Measurements from ENCODE around the gene ELMO1. TPM values are rescaled to one million over a fixed set of nuclear protein-coding genes. Genes with fewer than 3 reads are reported as not detected.

ELMO1 gene
- total RNA-seq, 2 donors from 2014 or later, result 10.9 to 56.0 TPM

DNA sequence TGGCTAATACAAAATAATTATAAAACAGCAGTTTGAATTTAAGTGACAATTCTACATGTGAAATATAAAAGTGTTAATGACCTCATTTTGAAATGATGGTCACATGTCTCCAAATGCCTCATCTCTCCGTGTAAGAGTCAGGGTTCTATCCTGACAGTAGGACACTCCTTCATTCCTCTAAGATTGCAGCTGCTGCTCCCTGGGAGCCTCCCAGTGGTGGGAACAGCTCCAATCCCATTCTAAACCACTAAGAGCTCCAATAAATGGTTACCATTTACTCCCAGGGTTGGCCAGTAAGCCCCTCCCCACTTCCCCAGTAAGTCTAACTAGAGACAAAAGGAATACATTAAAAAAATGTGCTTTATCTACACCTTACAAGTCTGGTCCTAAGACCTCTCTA lies 379.8 kb downstream of the ELMO1 start:
- intact Hi-C loops (cut with DNase I), result no loop called here

DNA sequence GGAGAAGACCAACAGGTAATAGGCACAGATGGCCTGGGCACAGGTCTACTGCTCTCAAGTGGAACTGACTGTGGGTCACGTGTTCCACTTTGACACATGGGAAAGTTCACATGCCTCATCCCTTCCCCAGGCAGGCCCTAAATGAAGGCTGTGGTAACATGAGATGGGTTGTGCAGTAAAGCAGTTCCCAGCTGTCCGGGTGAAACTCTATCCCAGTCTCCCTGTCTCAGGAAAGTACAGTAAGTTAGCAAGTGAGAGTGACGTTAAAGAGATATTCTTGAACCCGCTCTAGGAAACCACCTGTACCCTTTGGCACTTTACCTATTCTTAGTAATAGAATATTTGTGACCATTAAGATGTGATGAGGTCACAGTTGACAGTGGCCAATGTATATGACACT lies 380.6 kb downstream of the ELMO1 start:
- no peak overlapping the region for H3K4me3 ChIP-seq
- DNase-seq (peak; percentile 15 to 56 (median 34)), ATAC-seq (no peak)
- TF ChIP-seq POLR2A (IDR thresholded peaks at IDR 0.05), result no peak
- TF ChIP-seq, protein P1, sequence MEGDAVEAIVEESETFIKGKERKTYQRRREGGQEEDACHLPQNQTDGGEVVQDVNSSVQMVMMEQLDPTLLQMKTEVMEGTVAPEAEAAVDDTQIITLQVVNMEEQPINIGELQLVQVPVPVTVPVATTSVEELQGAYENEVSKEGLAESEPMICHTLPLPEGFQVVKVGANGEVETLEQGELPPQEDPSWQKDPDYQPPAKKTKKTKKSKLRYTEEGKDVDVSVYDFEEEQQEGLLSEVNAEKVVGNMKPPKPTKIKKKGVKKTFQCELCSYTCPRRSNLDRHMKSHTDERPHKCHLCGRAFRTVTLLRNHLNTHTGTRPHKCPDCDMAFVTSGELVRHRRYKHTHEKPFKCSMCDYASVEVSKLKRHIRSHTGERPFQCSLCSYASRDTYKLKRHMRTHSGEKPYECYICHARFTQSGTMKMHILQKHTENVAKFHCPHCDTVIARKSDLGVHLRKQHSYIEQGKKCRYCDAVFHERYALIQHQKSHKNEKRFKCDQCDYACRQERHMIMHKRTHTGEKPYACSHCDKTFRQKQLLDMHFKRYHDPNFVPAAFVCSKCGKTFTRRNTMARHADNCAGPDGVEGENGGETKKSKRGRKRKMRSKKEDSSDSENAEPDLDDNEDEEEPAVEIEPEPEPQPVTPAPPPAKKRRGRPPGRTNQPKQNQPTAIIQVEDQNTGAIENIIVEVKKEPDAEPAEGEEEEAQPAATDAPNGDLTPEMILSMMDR (IDR thresholded peaks at IDR 0.05), result no peak
- no peaks in the 10 kb centered on the region for H3K9me3 ChIP-seq
- no peaks in the 10 kb centered on the region for H3K4me1 ChIP-seq
- no peaks in the 10 kb centered on the region for H3K36me3 ChIP-seq (replicated peaks in 1 of 2; ENCODE audit: insufficient read depth in 1 of 2, low read depth in 2 of 2)
- no peaks in the 10 kb centered on the region for H3K27me3 ChIP-seq
- H3K27ac ChIP-seq, result no peak overlapping the region
- 65 to 70% methylated on average over 4 of the region's 4 CpGs for WGBS, 2 donors
- intact Hi-C loops (cut with DNase I), result no loop called here

More for the DNA sequence above, 379.8 kb downstream of the ELMO1 start:
- Histone ChIP-seq H3K4me3 (no peak overlapping the region), H3K9me3 (no peaks in the 10 kb centered on the region), H3K36me3 (replicated peaks in 1 of 2; ENCODE audit: insufficient read depth in 1 of 2, low read depth in 2 of 2) (no peaks in the 10 kb centered on the region), H3K4me1 (no peaks in the 10 kb centered on the region), H3K27me3 (no peaks in the 10 kb centered on the region), H3K27ac (no peak overlapping the region)
- WGBS, 2 donors, result 67 to 82% methylated on average over 1 of the region's 1 CpG
- ATAC-seq (no peak), DNase-seq (no peak)
- no peak for TF ChIP-seq POLR2A (IDR thresholded peaks at IDR 0.05)
- TF ChIP-seq, protein P1 (IDR thresholded peaks at IDR 0.05), result no peak

GRCh38 chr7:37065779-37066271 lies 382.8 kb downstream of the ELMO1 start:
- 84 to 94% methylated on average over 5 of the region's 5 CpGs for WGBS, 2 donors
- H3K4me1 ChIP-seq, result no peaks in the 10 kb centered on the region
- no peak overlapping the region for H3K4me3 ChIP-seq
- intact Hi-C loops (cut with DNase I), result no loop called here
- no peak overlapping the region for H3K27ac ChIP-seq
- TF ChIP-seq, protein P1 (IDR thresholded peaks at IDR 0.05), result no peak
- no peak for TF ChIP-seq POLR2A (IDR thresholded peaks at IDR 0.05)
- DNase-seq (no peak), ATAC-seq (no peak)
- no peaks in the 10 kb centered on the region for H3K27me3 ChIP-seq
- H3K9me3 ChIP-seq, result no peaks in the 10 kb centered on the region
- H3K36me3 ChIP-seq (replicated peaks in 1 of 2; ENCODE audit: insufficient read depth in 1 of 2, low read depth in 2 of 2), result no peaks in the 10 kb centered on the region

DNA sequence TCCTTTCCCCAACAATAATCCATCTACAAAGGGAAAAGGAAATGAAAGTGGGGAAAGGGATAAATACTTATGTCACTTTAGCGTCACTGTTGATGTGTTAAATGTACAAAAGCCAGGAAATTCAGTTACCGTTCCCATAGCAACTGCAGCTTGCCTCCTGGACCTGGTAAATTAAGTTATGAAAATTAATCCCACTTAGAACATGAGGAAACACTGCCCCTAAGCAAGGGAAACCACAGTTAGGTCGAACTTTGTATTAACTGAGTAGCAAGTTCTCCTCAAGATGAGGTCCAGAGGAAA lies 386.2 kb downstream of the ELMO1 start:
- H3K36me3 ChIP-seq (replicated peaks in 1 of 2; ENCODE audit: insufficient read depth in 1 of 2, low read depth in 2 of 2), result no peaks in the 10 kb centered on the region
- H3K27ac ChIP-seq, result no peak overlapping the region
- TF ChIP-seq POLR2A (IDR thresholded peaks at IDR 0.05), result no peak
- TF ChIP-seq, protein P1 (IDR thresholded peaks at IDR 0.05), result no peak
- H3K4me1 ChIP-seq, result no peaks in the 10 kb centered on the region
- no peak overlapping the region for H3K4me3 ChIP-seq
- H3K9me3 ChIP-seq, result no peaks in the 10 kb centered on the region
- ATAC-seq, result no peak
- intact Hi-C loops (cut with DNase I), result no loop called here
- H3K27me3 ChIP-seq, result no peaks in the 10 kb centered on the region
- WGBS, 2 donors, result 72 to 77% methylated on average over 3 of the region's 3 CpGs
- DNase-seq, result no peak

DNA sequence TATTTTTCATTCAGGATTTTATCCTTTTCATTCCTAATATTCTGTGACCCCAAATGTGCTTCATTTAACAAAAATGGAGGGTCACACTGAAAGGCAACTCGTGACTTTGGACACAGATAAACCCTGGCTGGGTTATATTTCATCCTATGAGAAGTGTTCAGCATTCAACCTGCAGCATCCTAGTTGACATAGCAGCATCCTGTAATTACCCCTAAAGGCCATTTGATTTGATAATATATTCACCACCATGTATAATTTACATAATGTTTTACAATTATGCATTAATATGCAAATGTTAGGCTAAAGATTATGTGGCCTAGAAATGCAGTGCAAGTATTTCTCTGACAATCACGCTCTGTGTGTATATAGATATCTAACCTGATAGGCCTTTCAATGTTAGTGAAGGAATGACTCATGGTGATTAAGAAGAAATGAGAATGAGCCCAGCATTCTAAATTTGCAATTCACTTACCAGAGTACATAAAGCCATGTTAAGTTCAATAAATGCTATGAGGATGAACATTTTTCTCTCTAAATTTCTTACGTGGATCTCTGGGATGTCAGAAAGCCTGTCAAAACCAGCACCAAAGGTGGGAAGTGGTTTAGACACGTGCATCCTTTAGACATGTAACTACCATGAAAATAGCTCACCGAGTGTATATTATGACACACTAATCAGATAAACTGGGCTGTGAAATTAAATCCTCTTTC lies 386.7 kb downstream of the ELMO1 start:
- WGBS, 2 donors, result 82 to 87% methylated on average over 5 of the region's 5 CpGs

More for the DNA sequence above, 386.7 kb downstream of the ELMO1 start:
- DNase-seq (no peak), ATAC-seq (no peak)
- Histone ChIP-seq H3K9me3 (no peaks in the 10 kb centered on the region), H3K4me1 (no peaks in the 10 kb centered on the region), H3K27me3 (no peaks in the 10 kb centered on the region), H3K36me3 (replicated peaks in 1 of 2; ENCODE audit: insufficient read depth in 1 of 2, low read depth in 2 of 2) (no peaks in the 10 kb centered on the region), H3K27ac (no peak overlapping the region), H3K4me3 (no peak overlapping the region)
- intact Hi-C loops (cut with DNase I), result no loop called here
- no peak for TF ChIP-seq POLR2A (IDR thresholded peaks at IDR 0.05)
- TF ChIP-seq, protein P1 (IDR thresholded peaks at IDR 0.05), result no peak

Data from body of pancreas (tissue), 4 donors.